SK-MEL-5 (cell line): ENCODE measurements around the gene CLASRP. TPM values are rescaled to one million over a fixed set of nuclear protein-coding genes. Genes with fewer than 3 reads are reported as not detected.
"Not testable (repeated sequence)": the region's sequence is repeated elsewhere in the genome, so short reads cannot be mapped to it uniquely, and the experiment has no call there.

Experiments
- DNase-seq: peaks from one replicate; pipeline ENCODE4 v3.0.0-alpha.2; 2016; ENCODE audit warnings: low read depth, low spot score
- in situ Hi-C: cut with HindIII; loops from 2 replicates; pipeline ENCODE4 v1.10.0; 2016; ENCODE audit warnings: low sequenced_read_pairs, high pct_unique_total_duplicates, low pct_unique_long_range_greater_than_20kb
- small RNA-seq, 2 experiments: library from RNA; depleted of rRNA; stranded (forward); fragments of <200 nt; gene quantifications; one replicate each; pipeline ENCODE3, GENCODE V24; 2014
- total RNA-seq: library from RNA; depleted of rRNA; stranded (reverse); fragments of >200 nt; shearing (Covaris generic); gene quantifications from 2 replicates; pipeline ENCODE4 v1.2.3, GENCODE V29; 2014; rRNA removed

CLASRP gene
- total RNA-seq, 1 experiment from 2014 or later, result 13.7 TPM

- in situ Hi-C loops, result no loop called here
Measured at GRCh38 chr19:45104658-45105349, 66.0 kb downstream of the CLASRP start.

DNA sequence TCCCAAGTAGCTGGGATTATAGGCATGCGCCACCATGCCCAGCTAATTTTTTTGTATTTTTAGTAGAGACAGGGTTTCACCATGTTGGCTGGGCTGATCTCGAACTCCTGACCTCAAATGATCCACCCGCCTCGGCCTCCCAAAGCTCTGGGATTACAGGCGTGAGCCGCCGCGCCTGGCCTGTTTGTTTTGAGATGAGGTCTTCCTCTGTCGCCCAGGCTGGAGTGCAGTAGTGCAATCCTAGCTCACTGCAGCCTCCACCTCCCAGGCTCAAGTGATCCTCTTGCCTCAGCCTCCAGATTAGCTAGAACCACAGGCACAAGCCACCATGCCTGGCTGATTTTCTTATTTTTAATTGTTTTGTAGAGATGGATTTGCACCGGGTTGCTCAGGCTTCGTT is 67.5 kb downstream of the CLASRP start:
- DNase-seq, in situ Hi-C loops: not testable (repeated sequence)

More at GRCh38 chr19:45104658-45105349, 66.0 kb downstream of the CLASRP start:
- DNase-seq, result no peak

GRCh38 chr19:45107621-45108150 is 68.8 kb downstream of the CLASRP start:
- no peak for DNase-seq

GRCh38 chr19:45110851-45111266 is 72.0 kb downstream of the CLASRP start:
- in situ Hi-C loops, result no loop called here
- DNase-seq, result no peak

More at GRCh38 chr19:45107621-45108150, 68.8 kb downstream of the CLASRP start:
- in situ Hi-C loops, result no loop called here

DNA sequence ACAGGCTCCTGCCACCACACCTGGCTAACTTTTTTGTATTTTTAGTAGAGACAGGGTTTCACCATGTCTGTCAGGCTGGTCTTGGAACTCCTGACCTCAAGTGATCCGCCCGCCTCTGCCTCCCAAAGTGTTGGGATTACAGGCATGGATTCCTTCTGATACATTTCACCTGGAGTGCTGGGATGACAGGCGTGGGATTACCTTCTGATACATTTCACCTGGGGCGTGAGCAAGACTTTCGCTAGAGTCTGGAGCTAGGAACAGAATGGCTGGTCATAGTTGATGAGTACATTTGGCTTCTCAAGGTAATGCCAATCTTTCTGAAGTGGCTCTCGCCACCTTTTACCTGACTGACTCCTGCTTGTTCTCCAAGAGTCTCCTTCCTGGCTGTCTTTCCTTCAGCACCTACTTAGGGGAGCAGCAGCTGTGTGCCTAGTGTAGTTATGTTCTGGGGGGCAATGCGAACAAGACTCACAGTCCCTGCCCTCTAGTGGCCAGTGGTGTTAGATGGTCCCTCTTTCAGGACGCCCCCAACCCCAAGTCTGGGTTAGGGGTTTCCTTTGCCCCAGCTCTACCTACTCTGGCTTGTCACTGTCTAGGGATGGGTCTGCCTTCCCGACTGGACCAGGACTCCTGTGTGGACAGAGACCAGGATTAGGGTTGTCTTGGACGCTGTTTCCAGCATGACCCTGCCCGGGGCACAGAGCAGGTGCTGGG is 73.4 kb downstream of the CLASRP start:
- in situ Hi-C loops, result no loop called here
- no peak for DNase-seq

- in situ Hi-C loops, result no loop called here
- no peak for DNase-seq
Measured at GRCh38 chr19:45113628-45114027, 74.8 kb downstream of the CLASRP start.

- DNase-seq, result no peak
- in situ Hi-C loops, result no loop called here
Measured at GRCh38 chr19:45114116-45114515, 75.3 kb downstream of the CLASRP start.

GRCh38 chr19:45115809-45116615 is 77.2 kb downstream of the CLASRP start:
- in situ Hi-C loops, result no loop called here
- no peak for DNase-seq

DNA sequence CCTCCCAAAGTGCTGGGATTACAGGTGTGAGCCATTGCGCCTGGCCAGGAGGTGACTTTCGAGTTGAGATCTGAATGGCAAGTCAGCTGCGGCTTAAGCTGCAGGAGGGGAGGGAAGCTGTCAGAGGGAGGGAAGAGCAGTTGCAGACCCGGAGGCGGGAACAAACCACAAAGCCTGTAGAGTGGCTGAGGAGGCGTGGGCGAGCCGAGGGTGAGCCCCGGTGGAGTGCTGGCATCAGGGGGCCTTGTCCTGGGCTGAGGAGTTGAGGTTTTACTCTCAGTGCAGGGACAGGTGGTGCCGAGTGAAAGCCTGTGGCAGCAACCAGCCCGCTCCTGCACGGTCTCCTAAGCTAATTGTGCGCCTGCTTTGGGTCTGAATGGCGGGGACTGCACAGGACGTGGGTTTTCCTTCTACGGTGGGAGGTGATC is 78.3 kb downstream of the CLASRP start:
- no peak for DNase-seq
- in situ Hi-C loops, result no loop called here

DNA sequence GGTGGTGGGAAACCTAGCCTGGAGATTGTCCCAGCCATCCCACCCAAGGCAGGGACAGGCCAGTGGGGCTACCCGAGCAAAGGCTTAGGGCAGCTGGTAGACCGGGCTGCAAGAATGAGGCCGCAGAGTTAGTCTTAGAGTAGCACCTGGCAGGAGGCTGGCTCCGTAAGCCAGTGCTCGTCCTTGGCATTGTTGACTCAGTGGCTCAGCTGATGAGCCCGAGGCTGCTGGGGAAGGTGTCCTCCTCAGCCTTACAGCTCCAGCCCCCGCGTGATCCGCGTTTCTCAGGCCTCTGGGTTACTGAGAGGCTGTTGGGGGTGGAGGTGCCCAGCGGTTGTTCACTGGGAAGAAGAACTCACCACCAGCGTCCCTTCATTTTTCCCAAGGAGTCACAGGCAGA is 78.8 kb downstream of the CLASRP start:
- in situ Hi-C loops, result no loop called here
- no peak for DNase-seq

GRCh38 chr19:45118106-45118505 is 79.3 kb downstream of the CLASRP start:
- in situ Hi-C loops, result no loop called here
- DNase-seq, result no peak

DNA sequence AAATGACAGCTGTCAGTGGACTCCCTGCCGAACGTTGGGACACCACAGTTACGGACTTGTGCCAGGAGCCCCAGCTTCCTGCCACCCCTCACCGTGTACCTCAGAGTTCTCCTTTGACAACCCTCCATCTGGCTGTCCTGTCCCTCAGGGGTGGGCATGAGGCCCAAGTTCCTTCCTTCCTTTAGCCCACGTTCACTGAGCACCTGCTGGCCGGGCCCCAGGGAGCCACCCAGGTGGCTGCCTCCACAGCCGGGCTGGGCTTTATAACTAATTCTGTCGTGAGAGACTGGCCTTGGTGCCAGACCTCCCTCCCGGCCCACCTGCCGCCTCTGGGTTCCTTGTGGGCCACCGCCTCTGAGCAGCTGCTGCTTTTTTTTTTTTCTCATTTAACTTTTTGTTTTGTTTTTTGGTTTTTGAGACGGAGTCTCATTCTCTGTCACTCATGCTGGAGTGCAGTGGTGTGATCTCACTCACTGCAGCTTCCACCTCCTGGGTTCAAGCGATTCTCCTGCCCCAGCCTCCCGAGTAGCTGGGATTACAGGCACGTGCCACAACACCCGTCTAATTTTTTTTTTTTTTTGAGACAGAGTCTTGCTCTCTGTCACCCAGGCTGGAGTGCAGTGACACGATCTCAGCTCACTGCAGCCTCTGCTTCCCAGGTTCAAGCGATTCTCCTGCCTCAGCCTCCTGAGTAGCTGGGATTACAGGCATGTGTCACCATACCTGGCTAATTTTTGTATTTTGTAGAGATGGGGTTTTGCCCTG is 79.9 kb downstream of the CLASRP start:
- DNase-seq, in situ Hi-C loops: not testable (repeated sequence)

GRCh38 chr19:45119582-45119981 is 80.7 kb downstream of the CLASRP start:
- in situ Hi-C loops, result no loop called here
- no peak for DNase-seq

Small RNA genes lying within 50 kb of the gene (small RNA-seq; reads per million reads assigned to genes)
- 0 reads per million in 2 experiments for gene RNU6-611P

Other genes starting within 250 kb of the CLASRP start
- gene BCAM, start 229.9 kb upstream of the CLASRP start, total RNA-seq, result 1.1 and 2.1 TPM in 2 replicates
- 27.3 and 32.6 TPM in 2 replicates for gene NECTIN2, start 192.7 kb upstream of the CLASRP start, total RNA-seq
- gene TOMM40, start 147.8 kb upstream of the CLASRP start, total RNA-seq, result 96.6 and 106 TPM in 2 replicates
- 225 and 263 TPM in 2 replicates for gene APOE, start 133.2 kb upstream of the CLASRP start, total RNA-seq
- gene APOC1, start 124.4 kb upstream of the CLASRP start, total RNA-seq, result 17.3 and 34.2 TPM in 2 replicates
- not detected in 2 replicates for gene APOC4, start 96.8 kb upstream of the CLASRP start, total RNA-seq
- gene APOC2, start 93.0 kb upstream of the CLASRP start, total RNA-seq, result 1.8 and 3.4 TPM in 2 replicates
- gene CLPTM1, start 83.7 kb upstream of the CLASRP start, total RNA-seq, result 24.8 and 35.9 TPM in 2 replicates
- 4.0 and 5.3 TPM in 2 replicates for gene RELB, start 37.6 kb upstream of the CLASRP start, total RNA-seq
- gene ZNF296, start 37.4 kb downstream of the CLASRP start, total RNA-seq, result 0.08 and 0.32 TPM in 2 replicates
- 24.7 and 26.7 TPM in 2 replicates for gene GEMIN7, start 40.2 kb downstream of the CLASRP start, total RNA-seq
- 41.2 and 46.0 TPM in 2 replicates for gene PPP1R37, start 54.1 kb downstream of the CLASRP start, total RNA-seq
- gene NKPD1, start 121.9 kb downstream of the CLASRP start, total RNA-seq, result 0.03 TPM in 1 of 2 replicates, not detected in the other
- gene TRAPPC6A, start 139.2 kb downstream of the CLASRP start, total RNA-seq, result 22.1 and 22.3 TPM in 2 replicates
- gene BLOC1S3, start 139.7 kb downstream of the CLASRP start, total RNA-seq, result 3.7 and 5.3 TPM in 2 replicates
- not detected in 2 replicates for gene EXOC3L2, start 206.4 kb downstream of the CLASRP start, total RNA-seq
- 7.2 and 7.7 TPM in 2 replicates for gene MARK4, start 212.2 kb downstream of the CLASRP start, total RNA-seq